ENCODE measurements around the gene WASHC1.
"Not testable (repeated sequence)": the region's sequence is repeated elsewhere in the genome, so short reads cannot be mapped to it uniquely, and the experiment has no call there.

WASHC1 gene

GRCh38 chr9:11206-11605, 18.1 kb downstream of the WASHC1 start:
- DNase-seq (ENCODE audit: low read depth) = peak; percentile 15

GRCh38 chr9:10653-11053, 18.6 kb downstream of the WASHC1 start:
- not testable (repeated sequence) for DNase-seq (ENCODE audit: low read depth)

- not testable (repeated sequence) for DNase-seq (ENCODE audit: low read depth)
These were observed 19.0 kb downstream of the WASHC1 start for GRCh38 chr9:10207-10606.

All from stimulated activated CD8-positive, alpha-beta memory T cell treated with anti-CD3 and anti-CD28 coated beads, Interleukin-12 subunit alpha, Interleukin-12 subunit beta, amount 100 ng/mL, for 4 hours (primary cell).